Mesenteric fat pad (tissue), 1 donor: ENCODE measurements around the gene HAPLN2. TPM values are rescaled to one million over a fixed set of nuclear protein-coding genes. Genes with fewer than 3 reads are reported as not detected.

Source experiments
- DNase-seq: peaks from one replicate; pipeline ENCODE4 v3.0.0-alpha.2; 2020; ENCODE audit warnings: low spot score
- total RNA-seq: library from RNA; stranded (reverse); fragmentation: NEBNext Ultra II Directional; extraction: Animal tissue kit (Norgen Biotek cat#: 25700); gene quantifications from one replicate; pipeline ENCODE4 v1.2.1, GENCODE V29; 2021
- donor health status: DM: yes; HTN: yes; CAD: no.

The HAPLN2 gene
- total RNA-seq, 1 donor from 2014 or later, result 0.35 TPM

DNA sequence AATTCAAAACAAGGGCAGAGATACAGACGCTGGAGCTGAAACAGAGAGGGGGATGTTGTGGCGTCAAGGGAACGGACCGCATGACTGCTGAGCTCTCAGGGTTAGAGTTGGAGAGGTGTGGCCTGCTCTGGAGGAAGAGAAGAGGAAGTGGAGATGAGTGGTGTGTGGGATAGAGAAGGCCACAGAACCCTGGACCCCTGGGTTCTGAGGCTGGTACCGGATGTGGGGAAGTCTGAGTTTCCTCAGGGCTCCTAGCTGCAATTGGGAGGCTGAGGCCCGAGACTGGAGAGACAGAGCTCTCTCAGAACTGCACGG is 24.5 kb downstream of the HAPLN2 start:
- DNase-seq, result no peak

DNA sequence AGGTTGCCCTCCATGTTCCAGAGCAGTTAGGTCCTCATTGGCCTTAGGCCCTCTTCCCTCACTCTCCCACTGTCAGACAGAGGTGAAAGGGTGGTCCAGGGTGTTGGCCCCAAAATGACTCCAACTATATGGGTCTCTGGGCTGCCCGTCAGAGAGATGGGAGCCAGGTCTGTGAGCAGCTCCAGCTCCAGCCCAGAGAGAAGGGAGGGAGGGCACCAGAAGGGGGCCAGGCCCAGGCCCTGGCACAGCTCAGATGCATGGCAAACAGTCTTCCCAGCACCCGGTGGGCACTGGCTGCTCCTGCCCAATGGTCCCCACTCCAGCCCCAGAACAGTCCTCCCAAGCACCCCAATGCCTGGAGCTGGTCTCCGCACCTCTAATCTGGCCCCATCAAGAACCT is 24.9 kb downstream of the HAPLN2 start:
- DNase-seq, result no peak

DNA sequence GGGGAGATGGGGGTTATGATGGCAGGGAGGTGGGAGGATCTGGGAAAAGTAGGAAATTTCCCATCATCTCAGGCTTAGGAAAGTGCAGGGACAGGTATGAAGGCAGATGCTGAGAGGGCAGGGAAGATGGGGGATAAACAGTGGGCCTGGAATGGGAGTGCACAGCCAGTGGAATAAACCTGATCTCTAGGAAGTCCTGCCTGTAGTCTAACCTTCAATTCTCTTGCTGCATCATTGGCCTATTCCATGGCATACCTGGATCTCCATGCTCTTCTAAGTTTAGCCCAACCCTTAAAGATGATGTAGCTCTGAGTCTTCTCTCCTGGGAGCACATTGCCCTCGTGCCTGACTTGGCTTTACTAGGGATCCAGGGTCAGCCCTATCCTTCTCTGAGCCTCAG is 25.4 kb downstream of the HAPLN2 start:
- no peak for DNase-seq

DNA sequence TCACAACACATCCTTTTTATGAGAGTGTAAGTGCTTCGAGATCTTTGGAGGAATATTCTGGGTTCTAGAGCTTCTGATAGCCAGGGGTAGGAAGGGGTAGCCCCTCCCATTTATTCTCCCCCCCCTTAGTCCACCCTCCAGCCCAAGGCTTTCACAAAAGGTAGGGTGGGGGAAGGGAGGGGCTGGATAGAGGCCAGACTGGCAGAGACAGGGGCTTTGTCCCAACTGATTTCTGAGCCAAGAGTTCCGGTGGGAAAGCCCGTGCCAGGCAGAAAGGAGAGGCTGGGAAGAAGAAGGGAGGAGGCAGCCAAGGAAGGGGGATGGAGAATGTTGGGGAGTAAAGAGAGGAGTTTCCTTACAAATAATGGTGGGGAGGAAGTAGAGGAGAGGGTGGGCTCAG is 25.8 kb downstream of the HAPLN2 start:
- no peak for DNase-seq

DNA sequence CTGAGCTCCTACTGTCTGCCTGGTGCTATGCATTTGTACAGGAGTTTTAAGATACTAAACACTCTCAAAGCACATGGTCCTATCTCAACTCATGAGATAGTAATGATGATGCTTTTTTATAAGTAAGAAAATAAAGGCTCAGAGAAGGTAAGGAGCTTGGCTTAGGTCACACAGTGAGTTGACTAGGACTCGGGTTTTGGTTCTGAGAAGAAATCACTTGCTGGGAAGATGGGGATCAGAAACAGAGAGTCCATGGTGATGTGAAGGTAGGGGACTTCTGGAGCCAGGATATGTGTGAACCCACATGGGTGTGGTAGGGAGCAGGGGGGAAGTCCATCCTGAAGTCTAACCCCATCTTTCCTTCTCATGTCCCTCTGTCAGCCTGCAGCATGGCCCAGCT is 26.5 kb downstream of the HAPLN2 start:
- DNase-seq, result no peak

DNA sequence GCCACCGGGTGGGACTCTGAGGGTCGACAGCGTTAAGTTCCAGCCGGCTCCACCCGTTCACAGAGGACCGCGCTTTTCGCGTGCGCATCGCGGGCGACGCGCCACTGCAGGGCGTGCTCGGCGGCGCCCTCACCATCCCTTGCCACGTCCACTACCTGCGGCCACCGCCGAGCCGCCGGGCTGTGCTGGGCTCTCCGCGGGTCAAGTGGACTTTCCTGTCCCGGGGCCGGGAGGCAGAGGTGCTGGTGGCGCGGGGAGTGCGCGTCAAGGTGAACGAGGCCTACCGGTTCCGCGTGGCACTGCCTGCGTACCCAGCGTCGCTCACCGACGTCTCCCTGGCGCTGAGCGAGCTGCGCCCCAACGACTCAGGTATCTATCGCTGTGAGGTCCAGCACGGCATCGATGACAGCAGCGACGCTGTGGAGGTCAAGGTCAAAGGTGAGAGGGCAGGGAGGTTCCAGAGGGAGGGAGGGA is 27.6 kb downstream of the HAPLN2 start:
- no peak for DNase-seq

DNA sequence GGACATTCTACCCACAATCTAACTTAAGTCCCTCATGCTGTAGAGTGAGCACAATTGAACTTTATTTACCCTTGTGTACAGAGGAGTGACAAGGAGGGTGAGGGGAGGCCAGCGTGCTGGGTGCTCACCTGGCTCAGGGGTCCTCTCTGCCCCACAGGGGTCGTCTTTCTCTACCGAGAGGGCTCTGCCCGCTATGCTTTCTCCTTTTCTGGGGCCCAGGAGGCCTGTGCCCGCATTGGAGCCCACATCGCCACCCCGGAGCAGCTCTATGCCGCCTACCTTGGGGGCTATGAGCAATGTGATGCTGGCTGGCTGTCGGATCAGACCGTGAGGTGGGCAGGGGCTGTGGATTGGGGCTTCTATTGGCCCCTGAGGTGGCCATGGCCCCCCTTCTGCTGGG is 28.1 kb downstream of the HAPLN2 start:
- no peak for DNase-seq

DNA sequence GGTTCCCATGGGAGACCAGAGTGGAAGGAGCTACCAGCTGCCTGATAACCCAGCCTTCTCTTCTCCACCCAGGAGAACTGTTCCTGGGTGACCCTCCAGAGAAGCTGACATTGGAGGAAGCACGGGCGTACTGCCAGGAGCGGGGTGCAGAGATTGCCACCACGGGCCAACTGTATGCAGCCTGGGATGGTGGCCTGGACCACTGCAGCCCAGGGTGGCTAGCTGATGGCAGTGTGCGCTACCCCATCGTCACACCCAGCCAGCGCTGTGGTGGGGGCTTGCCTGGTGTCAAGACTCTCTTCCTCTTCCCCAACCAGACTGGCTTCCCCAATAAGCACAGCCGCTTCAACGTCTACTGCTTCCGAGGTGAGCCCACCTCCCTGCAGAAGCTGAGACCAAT is 29.3 kb downstream of the HAPLN2 start:
- no peak for DNase-seq

DNA sequence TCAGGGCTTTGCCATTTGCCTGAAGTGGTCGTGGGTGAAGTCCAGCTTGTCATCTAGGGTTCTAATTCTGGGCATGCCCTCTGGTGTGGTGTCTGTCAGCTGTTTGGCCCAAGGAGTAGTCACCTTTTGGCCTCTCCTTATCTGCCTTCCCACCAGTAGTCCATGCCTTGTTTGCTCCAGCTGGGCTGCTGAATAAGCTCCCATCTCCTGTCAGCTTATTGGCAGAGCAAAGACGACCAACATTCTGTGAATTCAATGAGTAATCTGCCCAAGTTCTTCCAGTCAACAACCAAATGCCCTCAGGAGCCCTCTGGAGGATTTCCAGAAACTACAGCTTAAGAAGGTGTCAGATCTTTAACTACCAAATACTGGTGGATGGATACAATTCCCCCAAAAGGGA is 29.7 kb downstream of the HAPLN2 start:
- no peak for DNase-seq

DNA sequence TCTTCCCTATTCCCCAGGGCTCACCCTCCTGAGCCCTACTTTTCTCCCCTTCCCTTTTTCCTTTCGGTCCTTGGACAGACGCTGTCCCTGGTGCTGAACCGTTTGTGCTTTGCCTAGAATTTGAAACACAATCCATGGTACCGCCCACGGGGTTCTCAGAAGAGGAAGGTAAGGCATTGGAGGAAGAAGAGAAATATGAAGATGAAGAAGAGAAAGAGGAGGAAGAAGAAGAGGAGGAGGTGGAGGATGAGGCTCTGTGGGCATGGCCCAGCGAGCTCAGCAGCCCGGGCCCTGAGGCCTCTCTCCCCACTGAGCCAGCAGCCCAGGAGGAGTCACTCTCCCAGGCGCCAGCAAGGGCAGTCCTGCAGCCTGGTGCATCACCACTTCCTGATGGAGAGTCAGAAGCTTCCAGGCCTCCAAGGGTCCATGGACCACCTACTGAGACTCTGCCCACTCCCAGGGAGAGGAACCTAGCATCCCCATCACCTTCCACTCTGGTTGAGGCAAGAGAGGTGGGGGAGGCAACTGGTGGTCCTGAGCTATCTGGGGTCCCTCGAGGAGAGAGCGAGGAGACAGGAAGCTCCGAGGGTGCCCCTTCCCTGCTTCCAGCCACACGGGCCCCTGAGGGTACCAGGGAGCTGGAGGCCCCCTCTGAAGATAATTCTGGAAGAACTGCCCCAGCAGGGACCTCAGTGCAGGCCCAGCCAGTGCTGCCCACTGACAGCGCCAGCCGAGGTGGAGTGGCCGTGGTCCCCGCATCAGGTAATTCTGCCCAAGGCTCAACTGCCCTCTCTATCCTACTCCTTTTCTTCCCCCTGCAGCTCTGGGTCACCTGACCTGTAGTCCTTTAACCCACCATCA is 33.1 kb downstream of the HAPLN2 start:
- DNase-seq, result no peak

DNA sequence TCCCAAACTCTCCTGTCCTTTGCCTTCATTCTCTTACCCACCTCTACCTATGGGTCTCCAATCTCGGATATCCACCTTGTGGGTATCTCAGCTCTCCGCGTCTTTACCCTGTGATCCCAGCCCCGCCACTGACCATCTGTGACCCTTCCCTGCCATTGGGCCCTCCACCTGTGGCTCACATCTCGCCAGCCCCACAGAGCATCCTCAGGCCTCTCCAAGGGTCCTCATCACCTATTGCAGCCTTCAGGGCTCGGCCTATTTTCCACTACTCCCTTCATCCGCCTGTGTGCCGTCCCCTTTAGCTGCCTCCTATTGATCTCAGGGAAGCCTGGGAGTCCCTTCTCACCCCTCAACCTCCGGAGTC is 33.8 kb downstream of the HAPLN2 start:
- DNase-seq, result no peak

DNA sequence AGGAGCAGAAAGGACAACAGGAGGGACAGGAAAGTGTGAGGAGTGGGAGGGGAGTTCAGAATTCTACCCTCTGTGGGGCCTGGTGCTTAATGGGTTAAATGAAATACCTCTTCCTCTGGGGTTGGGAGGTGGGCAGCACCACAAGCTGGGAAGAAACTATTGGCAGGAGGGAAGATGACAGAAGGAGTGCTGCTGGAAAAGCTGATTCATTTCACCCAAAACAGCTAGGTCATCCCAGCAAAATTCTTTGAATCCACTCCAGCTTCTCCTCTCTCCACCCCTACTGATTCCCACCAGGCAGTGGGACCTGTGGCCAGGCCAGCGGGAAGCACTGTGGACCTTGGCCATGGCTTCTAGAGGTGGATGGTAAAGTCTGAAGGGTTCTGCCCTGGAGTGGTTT is 35.5 kb downstream of the HAPLN2 start:
- DNase-seq, result no peak

DNA sequence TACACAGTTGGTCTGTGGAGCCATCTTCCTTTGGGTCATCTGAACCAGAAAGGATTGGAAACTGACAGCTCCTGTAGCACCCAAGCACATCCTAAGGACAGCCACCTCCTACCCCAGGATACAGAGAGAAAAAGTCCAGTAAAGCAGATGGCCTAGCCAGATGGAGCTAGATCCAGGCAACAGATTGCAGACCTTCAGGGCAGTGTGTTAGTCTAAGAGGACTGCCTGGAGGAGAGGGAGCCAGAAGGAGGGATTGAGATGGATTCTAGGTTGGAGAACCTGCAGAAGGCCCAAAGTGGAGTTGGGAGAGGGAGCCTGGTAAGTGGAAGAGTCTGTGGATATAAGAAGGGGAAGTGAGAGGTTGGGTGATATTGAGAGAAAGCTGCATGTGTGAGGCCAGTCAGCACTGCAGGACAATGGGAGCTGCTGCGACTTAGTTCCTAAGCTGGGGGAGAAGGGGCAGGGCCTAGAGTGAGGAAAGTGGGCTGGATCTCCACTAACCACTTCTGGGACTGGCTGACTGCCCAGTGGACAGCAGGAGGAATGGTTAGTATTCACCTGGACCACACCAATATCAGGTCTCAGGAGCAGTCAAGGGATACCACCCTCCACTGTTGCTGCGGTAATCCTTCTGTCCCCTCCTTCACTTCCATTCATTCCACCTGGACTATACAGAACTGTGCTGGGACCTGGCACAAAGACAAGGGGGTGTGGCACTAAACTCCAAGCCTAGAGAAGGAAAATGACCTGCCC is 36.1 kb downstream of the HAPLN2 start:
- DNase-seq, result no peak

DNA sequence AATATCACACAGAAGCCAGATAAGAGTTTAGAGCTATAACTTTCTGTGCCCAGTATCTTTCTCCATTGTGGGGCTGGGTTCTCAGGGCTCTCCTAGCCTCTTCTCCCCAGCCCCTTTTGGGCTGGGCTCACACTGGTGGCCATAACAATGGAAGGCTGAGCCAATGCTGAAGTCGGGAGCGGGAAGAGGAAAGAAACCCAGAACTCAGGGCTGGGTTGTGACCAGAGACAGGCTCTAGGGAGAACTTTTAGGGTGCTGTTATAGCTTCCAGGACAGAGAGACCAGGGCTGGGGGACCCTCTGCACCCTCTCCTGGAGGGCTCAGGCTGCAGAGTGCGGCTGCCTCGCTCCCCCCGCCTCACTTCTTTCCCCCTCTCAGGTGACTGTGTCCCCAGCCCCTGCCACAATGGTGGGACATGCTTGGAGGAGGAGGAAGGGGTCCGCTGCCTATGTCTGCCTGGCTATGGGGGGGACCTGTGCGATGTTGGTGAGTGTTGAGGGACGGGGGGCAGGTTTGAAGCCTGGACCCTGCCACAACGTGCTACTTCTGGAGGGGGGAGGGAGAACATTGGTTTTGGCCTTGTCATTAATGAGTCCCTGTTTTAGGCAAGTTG is 36.8 kb downstream of the HAPLN2 start:
- no peak for DNase-seq

DNA sequence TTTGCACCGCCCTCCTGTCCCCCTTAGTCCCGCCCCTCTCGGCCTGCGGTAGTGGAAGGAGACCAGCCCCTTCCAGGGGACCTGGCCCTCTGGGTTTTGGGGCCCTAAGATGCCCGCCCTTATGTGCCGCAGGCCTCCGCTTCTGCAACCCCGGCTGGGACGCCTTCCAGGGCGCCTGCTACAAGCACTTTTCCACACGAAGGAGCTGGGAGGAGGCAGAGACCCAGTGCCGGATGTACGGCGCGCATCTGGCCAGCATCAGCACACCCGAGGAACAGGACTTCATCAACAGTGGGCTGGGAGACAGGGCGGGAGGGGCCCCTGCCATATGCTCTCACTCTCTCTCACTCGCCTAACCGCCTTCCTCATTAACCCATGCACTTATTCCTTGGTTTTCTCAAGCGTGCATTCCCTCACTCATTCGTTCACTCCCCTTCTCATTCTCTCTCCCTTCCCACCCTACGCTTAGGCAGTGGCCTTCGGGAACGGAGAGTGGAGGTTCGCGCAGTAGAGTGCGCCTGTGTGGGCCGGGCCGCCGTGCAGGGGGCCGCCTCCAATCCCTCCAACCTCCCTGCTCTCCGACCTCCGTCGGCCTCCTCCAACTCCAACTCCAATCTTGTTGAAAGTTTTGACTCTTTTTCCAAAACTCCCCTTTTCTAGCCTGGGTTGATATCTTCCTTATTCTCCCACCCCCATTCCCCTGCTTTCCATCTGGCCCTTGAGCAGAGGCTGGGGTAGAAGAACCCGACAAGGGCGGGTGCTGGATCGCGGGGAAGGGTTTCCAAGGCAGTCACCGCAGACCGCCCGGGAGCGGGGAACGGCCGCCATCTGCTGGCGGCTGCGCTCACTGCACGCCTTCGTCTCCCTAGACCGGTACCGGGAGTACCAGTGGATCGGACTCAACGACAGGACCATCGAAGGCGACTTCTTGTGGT is 37.9 kb downstream of the HAPLN2 start:
- peak; percentile 93 for DNase-seq

DNA sequence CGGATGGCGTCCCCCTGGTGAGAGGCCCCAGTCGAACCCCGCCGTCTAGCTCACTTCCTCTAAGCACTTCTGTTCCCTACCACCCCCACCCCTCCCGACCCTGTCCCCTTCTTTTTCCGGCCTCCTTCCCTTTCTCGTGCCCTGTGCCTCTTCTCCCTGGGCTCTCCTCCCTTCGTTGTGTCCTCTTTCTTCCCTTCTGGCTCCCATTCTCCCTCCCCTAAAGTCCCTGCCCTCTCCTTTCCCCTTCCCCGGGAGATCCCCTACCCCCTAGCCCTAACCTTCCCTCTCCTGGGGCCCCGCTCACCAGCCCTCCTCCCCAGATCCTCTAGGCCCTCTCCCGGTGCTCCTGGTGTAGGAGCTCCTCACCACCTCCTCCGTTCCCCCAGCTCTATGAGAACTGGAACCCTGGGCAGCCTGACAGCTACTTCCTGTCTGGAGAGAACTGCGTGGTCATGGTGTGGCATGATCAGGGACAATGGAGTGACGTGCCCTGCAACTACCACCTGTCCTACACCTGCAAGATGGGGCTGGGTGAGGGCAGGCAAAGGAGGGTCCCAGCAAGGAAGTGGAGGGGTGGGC is 38.6 kb downstream of the HAPLN2 start:
- no peak for DNase-seq

DNA sequence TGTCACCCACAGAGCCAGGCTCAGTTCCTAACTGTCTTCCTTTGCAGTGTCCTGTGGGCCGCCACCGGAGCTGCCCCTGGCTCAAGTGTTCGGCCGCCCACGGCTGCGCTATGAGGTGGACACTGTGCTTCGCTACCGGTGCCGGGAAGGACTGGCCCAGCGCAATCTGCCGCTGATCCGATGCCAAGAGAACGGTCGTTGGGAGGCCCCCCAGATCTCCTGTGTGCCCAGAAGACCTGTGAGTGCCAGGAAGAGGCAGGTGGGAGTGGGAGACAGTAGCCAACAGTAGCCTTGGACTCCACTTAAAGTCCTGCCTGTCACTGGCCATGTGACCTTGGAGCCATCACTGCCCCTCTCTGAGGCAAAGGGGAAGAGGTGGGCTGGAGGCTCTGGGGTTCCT is 39.3 kb downstream of the HAPLN2 start:
- no peak for DNase-seq

DNA sequence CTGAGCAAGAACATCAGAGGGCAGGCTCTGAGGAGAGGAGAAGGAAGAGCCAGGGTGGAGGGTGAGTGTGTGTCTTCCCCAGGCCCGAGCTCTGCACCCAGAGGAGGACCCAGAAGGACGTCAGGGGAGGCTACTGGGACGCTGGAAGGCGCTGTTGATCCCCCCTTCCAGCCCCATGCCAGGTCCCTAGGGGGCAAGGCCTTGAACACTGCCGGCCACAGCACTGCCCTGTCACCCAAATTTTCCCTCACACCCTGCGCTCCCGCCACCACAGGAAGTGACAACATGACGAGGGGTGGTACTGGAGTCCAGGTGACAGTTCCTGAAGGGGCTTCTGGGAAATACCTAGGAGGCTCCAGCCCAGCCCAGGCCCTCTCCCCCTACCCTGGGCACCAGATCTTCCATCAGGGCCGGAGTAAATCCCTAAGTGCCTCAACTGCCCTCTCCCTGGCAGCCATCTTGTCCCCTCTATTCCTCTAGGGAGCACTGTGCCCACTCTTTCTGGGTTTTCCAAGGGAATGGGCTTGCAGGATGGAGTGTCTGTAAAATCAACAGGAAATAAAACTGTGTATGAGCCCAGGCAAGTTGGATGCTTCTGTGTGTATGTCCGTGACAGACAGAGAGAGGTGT is 39.8 kb downstream of the HAPLN2 start:
- DNase-seq, result no peak

DNA sequence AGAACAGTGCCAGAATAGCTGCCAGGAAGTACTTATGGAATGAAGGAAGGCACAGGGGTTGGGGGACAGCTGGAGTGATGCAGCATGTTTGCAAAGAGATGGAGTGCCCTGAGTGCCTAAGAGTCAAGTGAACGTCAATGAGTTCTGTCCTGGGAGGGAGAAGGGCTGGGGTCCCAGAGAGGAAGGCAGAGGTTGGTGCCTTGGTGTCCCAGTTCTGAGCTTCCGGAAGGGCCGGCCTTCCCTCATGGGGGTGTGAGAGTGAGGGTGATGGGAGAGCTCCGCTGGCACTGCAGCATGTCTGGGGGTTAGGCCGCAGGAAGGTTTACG is 40.4 kb downstream of the HAPLN2 start:
- no peak for DNase-seq

DNA sequence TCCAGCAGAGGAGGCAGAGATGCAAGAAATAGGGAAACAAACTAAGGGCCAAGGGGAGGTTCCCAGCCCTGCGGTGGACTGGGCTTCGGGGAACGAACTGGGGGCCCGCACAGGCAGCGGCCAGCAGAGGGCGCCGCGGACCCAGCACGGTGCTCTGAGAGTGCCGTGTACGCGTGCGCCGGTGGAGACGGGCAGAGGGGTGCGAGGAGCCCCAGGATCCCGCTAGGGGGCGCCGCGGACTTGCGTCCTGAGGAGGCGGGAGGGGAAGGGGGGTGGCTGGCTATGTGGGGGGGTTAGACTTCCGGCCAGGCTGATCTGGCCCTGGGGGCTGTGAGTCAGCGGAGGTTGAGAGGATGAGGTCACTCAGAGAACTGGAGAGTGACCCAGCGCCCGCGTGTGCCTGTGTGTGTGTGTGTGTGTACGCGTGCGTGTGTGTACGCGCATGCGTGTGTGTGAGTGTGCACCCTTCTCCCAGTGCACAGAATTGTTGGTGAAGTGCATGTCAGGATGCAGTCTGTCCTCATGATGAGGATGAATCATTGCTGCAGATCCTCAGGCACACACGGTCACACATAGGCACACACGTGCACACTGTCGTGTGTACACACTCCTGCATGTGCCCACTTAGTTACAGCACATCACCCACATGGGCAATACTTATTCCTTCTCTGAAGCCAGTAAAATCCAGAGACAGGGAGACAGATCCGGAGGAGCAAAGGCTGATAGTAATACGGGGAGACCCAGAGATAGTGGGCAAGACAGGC is 41.0 kb downstream of the HAPLN2 start:
- peak; percentile 99 for DNase-seq
